ENCODE data around the gene STYXL1.

The STYXL1 gene

GRCh38 chr7:75987805-75988567 is 59.8 kb downstream of the STYXL1 start:
- no peak for TF ChIP-seq CTCF (IDR thresholded peaks at IDR 0.05; ENCODE audit: extremely low read depth, missing control alignments)
- DNase-seq (ENCODE audit: low spot score) = no peak

DNA sequence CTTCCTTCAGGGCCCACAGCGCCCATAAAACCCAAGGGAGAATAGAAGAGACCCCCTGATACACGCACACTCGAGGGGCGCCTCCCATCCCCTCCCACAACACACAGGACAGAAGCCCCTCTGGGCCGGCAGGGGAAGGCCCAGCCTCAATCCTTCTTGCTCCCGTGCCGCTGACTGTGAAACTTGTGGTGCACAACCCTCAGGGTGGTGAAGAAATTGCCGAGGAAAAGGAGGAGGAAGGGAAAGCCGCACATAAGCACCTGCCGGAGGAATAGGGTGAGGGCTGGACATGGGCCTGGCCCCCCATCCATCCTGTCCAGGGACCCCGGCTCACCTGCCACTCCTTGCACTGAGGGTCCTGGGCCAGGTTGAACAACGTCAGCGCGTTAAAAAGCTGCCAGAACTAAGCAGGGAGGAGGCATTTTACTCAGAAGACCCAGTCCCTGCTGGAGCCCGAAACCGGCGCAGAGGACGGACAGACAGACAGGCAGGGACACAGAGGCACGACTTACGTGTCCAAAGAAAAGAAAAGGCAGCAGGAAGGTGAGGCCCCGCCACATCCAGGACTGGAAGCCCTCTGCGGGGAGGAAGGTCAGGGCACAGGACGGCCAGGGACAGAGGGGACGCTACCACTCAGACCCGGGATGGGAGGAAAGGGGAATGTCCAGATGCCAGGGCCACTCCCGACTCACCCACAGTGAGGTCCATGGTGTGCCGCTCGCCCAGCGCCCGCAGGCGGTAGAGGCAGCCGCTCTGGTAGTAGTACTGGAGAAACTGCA is 60.6 kb downstream of the STYXL1 start:
- TF ChIP-seq CTCF (IDR thresholded peaks at IDR 0.05; ENCODE audit: extremely low read depth, missing control alignments) = no peak
- DNase-seq (ENCODE audit: low spot score) = no peak

GRCh38 chr7:75986147-75986781 is 61.5 kb downstream of the STYXL1 start:
- no peak for DNase-seq (ENCODE audit: low spot score)
- no peak for TF ChIP-seq CTCF (IDR thresholded peaks at IDR 0.05; ENCODE audit: extremely low read depth, missing control alignments)

DNA sequence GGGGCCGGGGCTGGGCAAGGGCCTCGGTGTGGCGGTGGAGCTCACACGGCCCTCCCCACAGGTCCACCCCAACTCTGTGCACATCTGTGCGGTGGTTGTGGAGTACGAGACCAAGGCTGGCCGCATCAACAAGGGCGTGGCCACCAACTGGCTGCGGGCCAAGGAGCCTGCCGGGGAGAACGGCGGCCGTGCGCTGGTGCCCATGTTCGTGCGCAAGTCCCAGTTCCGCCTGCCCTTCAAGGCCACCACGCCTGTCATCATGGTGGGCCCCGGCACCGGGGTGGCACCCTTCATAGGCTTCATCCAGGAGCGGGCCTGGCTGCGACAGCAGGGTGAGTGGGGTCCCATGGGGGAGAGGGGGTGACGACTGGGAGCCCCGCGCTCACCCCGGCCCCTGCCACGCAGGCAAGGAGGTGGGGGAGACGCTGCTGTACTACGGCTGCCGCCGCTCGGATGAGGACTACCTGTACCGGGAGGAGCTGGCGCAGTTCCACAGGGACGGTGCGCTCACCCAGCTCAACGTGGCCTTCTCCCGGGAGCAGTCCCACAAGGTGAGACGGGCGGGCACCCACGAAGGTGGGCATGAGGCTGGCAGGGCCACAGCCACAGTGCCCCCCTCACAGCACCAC is 62.2 kb downstream of the STYXL1 start:
- no peak for DNase-seq (ENCODE audit: low spot score)

GRCh38 chr7:75985009-75985517 is 62.7 kb downstream of the STYXL1 start:
- DNase-seq (ENCODE audit: low spot score) = no peak
- TF ChIP-seq CTCF (IDR thresholded peaks at IDR 0.05; ENCODE audit: extremely low read depth, missing control alignments) = no peak

More for the DNA sequence above, 62.2 kb downstream of the STYXL1 start:
- no peak for TF ChIP-seq CTCF (IDR thresholded peaks at IDR 0.05; ENCODE audit: extremely low read depth, missing control alignments)

DNA sequence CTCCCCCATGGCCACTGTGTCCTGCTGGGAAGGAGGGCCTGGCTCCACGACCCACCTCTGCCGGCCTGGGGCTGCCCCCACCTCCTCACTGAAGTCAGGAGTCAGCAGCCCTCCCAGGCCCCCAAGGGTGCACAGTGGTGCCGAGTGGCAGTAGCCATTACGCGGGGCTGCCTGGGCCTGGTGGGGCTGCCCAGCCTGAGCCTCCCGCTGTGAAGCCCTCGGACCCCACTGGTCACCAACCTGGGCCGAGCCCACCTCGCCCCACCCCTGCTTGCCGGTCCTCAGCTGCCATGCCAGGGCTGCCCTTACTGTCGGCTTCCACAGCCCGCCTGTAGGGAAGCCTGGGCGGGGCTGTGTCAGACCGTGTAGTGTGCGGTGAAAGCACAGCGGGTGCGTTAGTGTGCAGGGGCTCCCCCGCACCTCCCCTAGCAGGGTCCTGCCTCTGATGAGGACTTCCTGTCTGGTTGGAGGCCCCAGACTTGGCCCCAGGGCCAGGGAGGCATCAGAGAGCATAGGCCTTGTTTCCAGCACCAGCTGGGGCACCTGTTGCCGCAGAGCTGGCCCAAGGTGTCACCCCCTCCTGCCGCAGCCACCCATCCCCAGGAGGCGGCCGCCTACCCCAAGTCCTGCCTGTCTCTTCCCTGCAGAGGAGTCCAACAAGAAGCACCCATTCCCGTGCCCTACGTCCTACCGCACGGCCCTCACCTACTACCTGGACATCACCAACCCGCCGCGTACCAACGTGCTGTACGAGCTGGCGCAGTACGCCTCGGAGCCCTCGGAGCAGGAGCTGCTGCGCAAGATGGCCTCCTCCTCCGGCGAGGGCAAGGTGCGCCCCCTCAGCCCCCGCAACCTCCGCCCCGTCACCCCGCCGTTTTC is 63.4 kb downstream of the STYXL1 start:
- no peak for TF ChIP-seq CTCF (IDR thresholded peaks at IDR 0.05; ENCODE audit: extremely low read depth, missing control alignments)
- DNase-seq (ENCODE audit: low spot score) = no peak
